Adrenal gland (tissue), 12 donors: ENCODE data around the gene LIF. TPM values are rescaled to one million over a fixed set of nuclear protein-coding genes. Genes with fewer than 3 reads are reported as not detected.

Experiments used
- DNase-seq, 7 donors: peaks; one replicate each; pipeline ENCODE4 v3.0.0-alpha.2; 2019 to 2020
- H3K27ac ChIP-seq, 5 donors: fragments of 200-600 bp; sonication (generic) in 4 of 5; 1 replicate in 3 of 5; 2 replicates in 2 of 5; pipeline versions ENCODE4 v1.5.1 to v1.8.0; 2016 to 2020; ENCODE audit warnings: mild to moderate bottlenecking in 1 of 5
- H3K27me3 ChIP-seq: fragments of 200-600 bp; 2 replicates; pipeline ENCODE4 v1.8.0; 2021
- H3K36me3 ChIP-seq, 2 donors: fragments of 200-600 bp; replicated peaks in 1 of 2; 1 replicate in 1 of 2; 2 replicates in 1 of 2; pipeline versions ENCODE4 v1.5.1 to v1.8.0; 2018 to 2022
- H3K4me1 ChIP-seq, 2 donors: fragments of 200-600 bp; replicated peaks in 1 of 2; 1 replicate in 1 of 2; 2 replicates in 1 of 2; pipeline versions ENCODE4 v1.5.1 to v1.8.0; 2018 to 2021
- H3K4me3 ChIP-seq, 4 donors: fragments of 200-600 bp; sonication (generic) in 3 of 4; one replicate each; pipeline ENCODE4 v1.5.1; 2016 to 2018
- H3K9me3 ChIP-seq, 3 donors: fragments of 200-600 bp; sonication (generic) in 1 of 3; replicated peaks in 1 of 3; 1 replicate in 2 of 3; 2 replicates in 1 of 3; pipeline versions ENCODE4 v1.5.1 to v1.8.0; 2016 to 2021
- CTCF ChIP-seq, 6 experiments: fragments of 450-650 bp in 4 of 6; fragments of 200-600 bp in 2 of 6; sonication (generic) in 1 of 6; IDR thresholded peaks; 1 replicate in 5 of 6; 2 replicates in 1 of 6; pipeline versions ENCODE4 v1.5.1 to v1.8.0; 2016 to 2021; ENCODE audit warnings: antibody characterized with exemption in 6 of 6, mild to moderate bottlenecking in 2 of 6, moderate library complexity in 1 of 6
- POLR2A ChIP-seq, 2 donors: fragments of 450-650 bp; IDR thresholded peaks; one replicate each; pipeline ENCODE4 v1.6.1; 2017; ENCODE audit warnings: antibody characterized with exemption in 2 of 2, mild to moderate bottlenecking in 2 of 2, moderate library complexity in 1 of 2
- WGBS, 4 donors: extraction: QIAGEN DNeasy Blood & Tissue Kit in 2 of 4; methylation state at CpG; one replicate each; pipeline versions ENCODE4 v1.1.5 to v1.1.7; 2013 to 2017; 5-methylcytosine and 5-hydroxymethylcytosine counted together
- intact Hi-C, 2 donors: fragments of 100-400 bp; cut with DNase I; formaldehyde crosslinking; loops; one replicate each; pipeline versions ENCODE4 v1.14.1 to v1.15.0; 2022 to 2023
- polyA plus RNA-seq, 3 donors: library from polyadenylated mRNA; stranded (reverse); fragments of 200-250 nt in 2 of 3; fragments of 350-450 nt in 1 of 3; fragmentation: Illumina TruSeq in 1 of 3; extraction: RNeasy Lipid Tissue Mini Kit (QIAGEN cat#74804) in 1 of 3; gene quantifications; one replicate each; pipeline ENCODE4 v1.2.3, GENCODE V29; 2013 to 2014
- total RNA-seq, 9 donors: library from RNA; depleted of rRNA in 4 of 9; stranded (reverse); fragments of >200 nt in 4 of 9; fragments of 120-200 nt in 1 of 9; fragmentation: NEBNext Ultra II Directional in 1 of 9; extraction: Animal tissue kit (Norgen Biotek cat#: 25700) in 1 of 9; gene quantifications; one replicate each; pipeline versions ENCODE4 v1.1.0 to v1.2.4, GENCODE V29; 2013 to 2023
- donor health status: healthy with polysubstance abuse.
- donor health status: Bipolar disorder and iron deficiency.
- donor health status: DM: yes; HTN: yes; CAD: no.
- donor health status: DM: no; HTN: no; CAD: no.
- donor health status: DM: no; HTN: no; CAD: no.
- donor health status: DM: yes; HTN: yes; CAD: no.

The LIF gene
- total and polyA plus RNA-seq, 12 donors: 0.06 to 9.3 (median 1.5) TPM

- no peak overlapping the region for H3K27ac ChIP-seq
- H3K9me3 ChIP-seq: no peaks in the 10 kb centered on the region
- 91 to 95% (median 92%) methylated on average over 4 to 11 of the region's 11 CpGs for WGBS, 4 donors
- no peaks in the 10 kb centered on the region for H3K36me3 ChIP-seq
- TF ChIP-seq POLR2A (IDR thresholded peaks at IDR 0.05) (no peak), CTCF (IDR thresholded peaks at IDR 0.05) (no peak)
- DNase-seq: no peak
- no peaks in the 10 kb centered on the region for H3K27me3 ChIP-seq
- no peak overlapping the region for H3K4me3 ChIP-seq
- H3K4me1 ChIP-seq: peaks cover 8 to 19% of the 10 kb centered on the region in 2 donors
- intact Hi-C loops: loop anchor here (5.0 kb wide), 2 partner anchors 127 to 222 kb away; partner anchors contain the start of gene RNF215 (in 2 of the 2)
Measured at GRCh38 chr22:30260276-30260675, 13.7 kb upstream of the LIF start.

GRCh38 chr22:30254314-30254713, 7.8 kb upstream of the LIF start:
- Histone ChIP-seq H3K27me3 (no peaks in the 10 kb centered on the region), H3K4me3 (no peak overlapping the region), H3K36me3 (no peaks in the 10 kb centered on the region), H3K4me1 (peaks cover 8 to 10% of the 10 kb centered on the region in 2 donors), H3K27ac (no peak overlapping the region), H3K9me3 (no peaks in the 10 kb centered on the region)
- WGBS, 4 donors: 69 to 100% (median 81%) methylated on average over 2 to 6 of the region's 6 CpGs
- intact Hi-C loops: no loop called here
- TF ChIP-seq POLR2A (IDR thresholded peaks at IDR 0.05): no peak
- TF ChIP-seq CTCF (IDR thresholded peaks at IDR 0.05): no peak
- no peak for DNase-seq

- H3K9me3 ChIP-seq: no peaks in the 10 kb centered on the region
- TF ChIP-seq CTCF (IDR thresholded peaks at IDR 0.05): no peak
- no peak for TF ChIP-seq POLR2A (IDR thresholded peaks at IDR 0.05)
- intact Hi-C loops: no loop called here
- WGBS, 4 donors: 48 to 63% (median 52%) methylated on average over 6 to 22 of the region's 22 CpGs
- no peaks in the 10 kb centered on the region for H3K36me3 ChIP-seq
- no peak for DNase-seq
- H3K4me1 ChIP-seq: peaks cover 8 to 10% of the 10 kb centered on the region in 2 donors
- H3K27ac ChIP-seq: no peak overlapping the region
- H3K27me3 ChIP-seq: no peaks in the 10 kb centered on the region
- no peak overlapping the region for H3K4me3 ChIP-seq
Measured at GRCh38 chr22:30253205-30253852, 6.8 kb upstream of the LIF start.

- Histone ChIP-seq H3K36me3 (no peaks in the 10 kb centered on the region), H3K9me3 (no peaks in the 10 kb centered on the region), H3K27me3 (no peaks in the 10 kb centered on the region), H3K4me1 (peaks cover 8 to 10% of the 10 kb centered on the region in 2 donors), H3K4me3 (no peak overlapping the region), H3K27ac (no peak overlapping the region)
- WGBS, 4 donors: 76 to 100% (median 80%) methylated on average over 1 to 22 of the region's 22 CpGs
- TF ChIP-seq POLR2A (IDR thresholded peaks at IDR 0.05) (no peak), CTCF (IDR thresholded peaks at IDR 0.05) (no peak)
- intact Hi-C loops: no loop called here
- DNase-seq: no peak
Measured at GRCh38 chr22:30252411-30253204, 6.0 kb upstream of the LIF start.
